Endothelial cell of umbilical vein (primary cell): Measurements from ENCODE around the gene ZNF423.

Source experiments
- EZH2 ChIP-seq: IDR thresholded peaks from 2 replicates; pipeline ENCODE4 v1.6.1; 2012; ENCODE audit warnings: borderline replicate concordance, low read depth, mild to moderate bottlenecking, moderate library complexity, low read length, inconsistent platforms; ENCODE audit not compliant: severe bottlenecking
- FOS ChIP-seq: IDR thresholded peaks from 2 replicates; pipeline ENCODE4 v1.6.1; 2011; ENCODE audit warnings: mild to moderate bottlenecking, low read length, moderate library complexity, borderline replicate concordance; ENCODE audit not compliant: insufficient read depth
- GATA2 ChIP-seq: IDR thresholded peaks from 2 replicates; pipeline ENCODE4 v1.7.0; 2011; ENCODE audit warnings: low read depth, mild to moderate bottlenecking, moderate library complexity, mixed read lengths, low read length; ENCODE audit not compliant: insufficient read length, insufficient read depth
- JUN ChIP-seq: IDR thresholded peaks from 2 replicates; pipeline ENCODE4 v1.6.1; 2011; ENCODE audit warnings: borderline replicate concordance, low read depth; ENCODE audit not compliant: insufficient read length, insufficient read depth
- MYC ChIP-seq: IDR thresholded peaks from one replicate; pipeline ENCODE4 v1.6.1; 2011; ENCODE audit warnings: mild to moderate bottlenecking, low read depth, low read length
- POLR2A ChIP-seq: IDR thresholded peaks from 2 replicates; pipeline ENCODE4 v1.6.1; 2012; ENCODE audit warnings: low read depth, mild to moderate bottlenecking, control low read depth, low read length
- POLR2AphosphoS5 ChIP-seq: IDR thresholded peaks from 2 replicates; pipeline ENCODE4 v1.6.1; 2012; ENCODE audit warnings: low read depth, mild to moderate bottlenecking, control low read depth, low read length, moderate library complexity; ENCODE audit not compliant: insufficient read depth
- TF ChIP-seq, protein P1 (sequence below), 2 donors: IDR thresholded peaks; 1 replicate in 1 of 2; 2 replicates in 1 of 2; pipeline ENCODE4 v1.5.1; 2011; ENCODE audit warnings: low read length in 2 of 2, mild to moderate bottlenecking in 2 of 2, moderate library complexity in 2 of 2, control low read depth in 1 of 2, inconsistent platforms in 1 of 2, low read depth in 1 of 2; ENCODE audit not compliant: insufficient read depth in 1 of 2; ENCODE audit errors: extremely low read depth in 1 of 2
- TF ChIP-seq, protein P2 (sequence below): IDR thresholded peaks from 2 replicates; pipeline ENCODE4 v1.6.1; 2011; ENCODE audit not compliant: insufficient read depth, insufficient read length

DNA sequence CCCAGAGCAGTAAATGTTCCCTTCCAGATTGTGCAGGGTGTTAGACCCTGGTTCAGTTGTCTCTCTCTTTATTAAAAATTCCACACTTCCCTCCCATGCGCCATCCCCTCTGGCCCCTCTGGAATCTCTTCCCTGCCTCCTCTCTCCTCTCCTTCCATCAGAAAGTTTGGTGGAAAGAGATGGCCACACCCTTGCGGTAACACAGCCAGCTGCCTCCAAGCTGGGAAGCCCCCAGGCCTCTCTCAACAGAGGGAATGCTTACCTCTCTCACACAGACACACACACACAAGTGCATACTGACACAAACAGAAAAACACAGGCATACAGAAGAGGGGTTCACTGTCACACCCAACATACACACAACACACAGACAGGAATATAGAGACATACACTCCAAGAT, 261.8 kb downstream of the ZNF423 start:
- no peak for TF ChIP-seq POLR2A
- TF ChIP-seq, protein P1, sequence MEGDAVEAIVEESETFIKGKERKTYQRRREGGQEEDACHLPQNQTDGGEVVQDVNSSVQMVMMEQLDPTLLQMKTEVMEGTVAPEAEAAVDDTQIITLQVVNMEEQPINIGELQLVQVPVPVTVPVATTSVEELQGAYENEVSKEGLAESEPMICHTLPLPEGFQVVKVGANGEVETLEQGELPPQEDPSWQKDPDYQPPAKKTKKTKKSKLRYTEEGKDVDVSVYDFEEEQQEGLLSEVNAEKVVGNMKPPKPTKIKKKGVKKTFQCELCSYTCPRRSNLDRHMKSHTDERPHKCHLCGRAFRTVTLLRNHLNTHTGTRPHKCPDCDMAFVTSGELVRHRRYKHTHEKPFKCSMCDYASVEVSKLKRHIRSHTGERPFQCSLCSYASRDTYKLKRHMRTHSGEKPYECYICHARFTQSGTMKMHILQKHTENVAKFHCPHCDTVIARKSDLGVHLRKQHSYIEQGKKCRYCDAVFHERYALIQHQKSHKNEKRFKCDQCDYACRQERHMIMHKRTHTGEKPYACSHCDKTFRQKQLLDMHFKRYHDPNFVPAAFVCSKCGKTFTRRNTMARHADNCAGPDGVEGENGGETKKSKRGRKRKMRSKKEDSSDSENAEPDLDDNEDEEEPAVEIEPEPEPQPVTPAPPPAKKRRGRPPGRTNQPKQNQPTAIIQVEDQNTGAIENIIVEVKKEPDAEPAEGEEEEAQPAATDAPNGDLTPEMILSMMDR (IDR thresholded peaks at IDR 0.05; ENCODE audit: extremely low read depth in 1 of 2, insufficient read depth in 1 of 2, low read depth in 1 of 2, low read length in 2 of 2): no peak
- TF ChIP-seq POLR2AphosphoS5: no peak
- TF ChIP-seq, protein P2, sequence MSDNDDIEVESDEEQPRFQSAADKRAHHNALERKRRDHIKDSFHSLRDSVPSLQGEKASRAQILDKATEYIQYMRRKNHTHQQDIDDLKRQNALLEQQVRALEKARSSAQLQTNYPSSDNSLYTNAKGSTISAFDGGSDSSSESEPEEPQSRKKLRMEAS: no peak
- no peak for TF ChIP-seq FOS
- no peak for TF ChIP-seq MYC
- TF ChIP-seq EZH2: no peak
- no peak for TF ChIP-seq JUN
- TF ChIP-seq GATA2: no peak
